ENCODE data around the gene MTARC2. TPM values are rescaled to one million over a fixed set of nuclear protein-coding genes. Genes with fewer than 3 reads are reported as not detected.

MTARC2 gene
- total RNA-seq, 1 donor from 2014 or later: 56.6 TPM

DNA sequence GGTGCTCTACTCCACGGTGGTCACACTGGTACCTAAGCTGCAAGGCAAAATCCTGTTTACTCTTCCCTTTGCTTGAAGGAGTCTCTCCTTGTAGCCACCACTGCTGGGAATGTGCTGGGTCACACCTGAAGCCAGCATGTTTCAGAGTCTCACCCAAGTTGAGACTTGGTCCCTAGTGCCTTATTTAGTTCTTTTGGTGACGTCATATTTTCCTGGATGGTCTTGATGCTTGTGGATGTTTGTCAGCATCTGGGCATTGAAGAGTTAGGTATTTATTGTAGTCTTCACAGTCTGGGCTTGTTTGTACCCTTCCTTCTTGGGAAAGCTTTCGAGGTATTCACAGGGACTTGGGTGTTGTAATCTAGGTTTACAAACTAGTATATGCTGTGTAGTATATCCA, 5.6 kb upstream of the MTARC2 start:
- DNase-seq (no peak), ATAC-seq (no peak)
- TF ChIP-seq, protein P1, sequence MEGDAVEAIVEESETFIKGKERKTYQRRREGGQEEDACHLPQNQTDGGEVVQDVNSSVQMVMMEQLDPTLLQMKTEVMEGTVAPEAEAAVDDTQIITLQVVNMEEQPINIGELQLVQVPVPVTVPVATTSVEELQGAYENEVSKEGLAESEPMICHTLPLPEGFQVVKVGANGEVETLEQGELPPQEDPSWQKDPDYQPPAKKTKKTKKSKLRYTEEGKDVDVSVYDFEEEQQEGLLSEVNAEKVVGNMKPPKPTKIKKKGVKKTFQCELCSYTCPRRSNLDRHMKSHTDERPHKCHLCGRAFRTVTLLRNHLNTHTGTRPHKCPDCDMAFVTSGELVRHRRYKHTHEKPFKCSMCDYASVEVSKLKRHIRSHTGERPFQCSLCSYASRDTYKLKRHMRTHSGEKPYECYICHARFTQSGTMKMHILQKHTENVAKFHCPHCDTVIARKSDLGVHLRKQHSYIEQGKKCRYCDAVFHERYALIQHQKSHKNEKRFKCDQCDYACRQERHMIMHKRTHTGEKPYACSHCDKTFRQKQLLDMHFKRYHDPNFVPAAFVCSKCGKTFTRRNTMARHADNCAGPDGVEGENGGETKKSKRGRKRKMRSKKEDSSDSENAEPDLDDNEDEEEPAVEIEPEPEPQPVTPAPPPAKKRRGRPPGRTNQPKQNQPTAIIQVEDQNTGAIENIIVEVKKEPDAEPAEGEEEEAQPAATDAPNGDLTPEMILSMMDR (IDR thresholded peaks at IDR 0.05): no peak
- intact Hi-C loops (cut with DNase I): no loop called here
- no peak overlapping the region for H3K27ac ChIP-seq
- no peak overlapping the region for H3K4me3 ChIP-seq
- H3K36me3 ChIP-seq: no peaks in the 10 kb centered on the region
- no peaks in the 10 kb centered on the region for H3K27me3 ChIP-seq (ENCODE audit: low read depth)
- H3K9me3 ChIP-seq: no peaks in the 10 kb centered on the region
- H3K4me1 ChIP-seq: peaks cover 6% of the 10 kb centered on the region

DNA sequence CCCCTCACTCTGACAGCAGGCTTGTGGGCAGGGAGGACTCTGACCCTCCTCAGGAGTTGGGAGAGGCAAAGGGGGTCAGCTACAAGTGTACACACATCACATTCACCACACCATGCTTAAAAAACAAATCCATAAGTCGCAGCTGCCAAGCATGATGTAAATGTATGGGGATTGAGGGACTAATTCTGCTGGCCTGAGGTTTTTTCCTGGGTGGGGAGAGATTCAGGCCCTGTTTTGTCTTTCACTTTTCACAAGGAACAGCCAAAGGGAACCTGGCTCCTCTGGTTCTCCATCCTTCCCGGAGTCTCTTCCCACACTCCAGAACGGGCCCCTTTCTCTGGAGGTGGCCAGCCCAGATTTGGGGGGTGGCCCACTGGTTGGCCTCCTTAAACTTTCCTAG, 1.3 kb upstream of the MTARC2 start:
- TF ChIP-seq, protein P1 (IDR thresholded peaks at IDR 0.05): no peak
- H3K27ac ChIP-seq: no peak overlapping the region
- no peak for DNase-seq
- peaks cover 39% of the 10 kb centered on the region for H3K4me1 ChIP-seq
- no peaks in the 10 kb centered on the region for H3K36me3 ChIP-seq
- H3K4me3 ChIP-seq: no peak overlapping the region
- H3K27me3 ChIP-seq (ENCODE audit: low read depth): no peaks in the 10 kb centered on the region
- ATAC-seq: no peak
- intact Hi-C loops (cut with DNase I): no loop called here
- H3K9me3 ChIP-seq: no peaks in the 10 kb centered on the region

DNA sequence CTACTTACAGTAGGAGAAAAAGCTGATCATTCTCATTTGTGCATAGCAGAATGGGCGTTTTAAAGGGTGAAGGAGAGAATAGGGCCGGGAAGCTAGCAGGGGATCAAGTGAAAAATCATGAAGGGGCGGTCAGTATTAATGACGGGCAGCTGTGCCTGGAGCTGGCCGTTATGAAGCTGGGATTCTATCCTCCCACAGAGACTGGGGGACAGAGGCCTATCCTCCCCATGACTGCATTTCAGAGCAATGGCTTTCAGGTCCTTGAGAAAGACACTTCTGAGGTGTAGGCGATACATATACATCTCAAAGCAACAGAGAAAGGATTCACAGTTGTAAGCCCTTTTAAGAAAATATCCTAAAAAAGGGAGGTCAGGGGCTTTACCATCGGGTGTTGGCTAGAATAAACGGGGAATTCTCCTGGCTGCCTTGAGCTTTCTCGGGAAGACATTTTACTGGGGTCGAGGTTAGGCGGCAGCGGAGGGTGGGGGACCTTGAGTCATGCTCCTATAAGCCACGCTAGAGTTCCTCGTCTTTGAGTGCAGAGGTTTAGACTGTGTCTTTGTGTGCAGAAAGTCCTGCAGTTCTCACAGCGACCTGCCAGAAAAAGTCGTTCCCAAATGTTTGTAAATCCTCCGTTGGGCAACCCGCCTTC, 559 bp upstream of the MTARC2 start:
- H3K27ac ChIP-seq: peak overlapping the region; percentile 88
- TF ChIP-seq, protein P1 (IDR thresholded peaks at IDR 0.05): no peak
- peaks cover 42% of the 10 kb centered on the region for H3K4me1 ChIP-seq
- DNase-seq (no peak), ATAC-seq (no peak)
- no peaks in the 10 kb centered on the region for H3K9me3 ChIP-seq
- no peaks in the 10 kb centered on the region for H3K36me3 ChIP-seq
- H3K4me3 ChIP-seq: peak overlapping the region; percentile 77
- H3K27me3 ChIP-seq (ENCODE audit: low read depth): no peaks in the 10 kb centered on the region
- intact Hi-C loops (cut with DNase I): no loop called here

DNA sequence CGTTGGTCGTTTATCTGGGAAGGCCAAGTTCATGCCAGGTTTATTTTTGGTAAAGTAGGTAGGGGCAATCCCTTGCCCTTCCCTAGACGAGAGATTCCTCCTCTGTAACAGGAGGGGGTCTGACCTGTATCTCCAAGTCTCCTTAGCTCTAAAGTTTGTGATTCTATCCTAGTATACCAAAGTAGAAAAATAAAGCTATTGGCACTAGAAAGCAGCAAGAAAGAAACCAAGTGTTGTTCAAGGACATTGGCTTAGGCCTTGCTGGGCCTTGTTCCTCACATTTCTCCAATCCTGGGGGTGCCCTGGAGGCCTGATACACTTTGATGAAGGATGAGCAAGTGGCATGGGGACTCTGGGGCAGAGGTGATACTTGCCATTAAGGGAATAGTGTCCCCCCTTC, 814 bp downstream of the MTARC2 start:
- no peaks in the 10 kb centered on the region for H3K36me3 ChIP-seq
- peaks cover 51% of the 10 kb centered on the region for H3K4me1 ChIP-seq
- H3K27me3 ChIP-seq (ENCODE audit: low read depth): no peaks in the 10 kb centered on the region
- intact Hi-C loops (cut with DNase I): no loop called here
- H3K4me3 ChIP-seq: peak overlapping the region; percentile 77
- H3K27ac ChIP-seq: peak overlapping the region; percentile 88
- DNase-seq (no peak), ATAC-seq (no peak)
- no peaks in the 10 kb centered on the region for H3K9me3 ChIP-seq
- TF ChIP-seq, protein P1 (IDR thresholded peaks at IDR 0.05): no peak

DNA sequence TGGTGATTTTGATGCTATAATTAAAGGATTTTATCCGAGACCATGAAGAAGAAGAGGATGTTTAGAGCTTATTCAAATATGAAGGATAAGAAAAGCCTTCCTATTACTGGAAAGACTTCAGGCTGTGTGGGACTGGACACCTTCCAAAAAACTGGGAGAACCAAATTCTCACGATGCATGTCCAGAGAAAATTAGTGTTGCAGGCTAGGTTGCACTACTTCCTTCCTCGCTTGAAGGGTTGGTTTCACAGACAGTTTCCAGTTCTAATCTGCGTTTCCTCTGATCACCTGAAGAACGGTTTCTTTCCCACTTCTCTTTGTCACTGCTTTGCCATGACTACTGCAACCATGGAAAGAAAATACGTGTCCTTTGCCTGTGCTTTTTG, 2.0 kb downstream of the MTARC2 start:
- intact Hi-C loops (cut with DNase I): no loop called here
- no peaks in the 10 kb centered on the region for H3K9me3 ChIP-seq
- peak overlapping the region; percentile 77 for H3K4me3 ChIP-seq
- DNase-seq: no peak
- H3K4me1 ChIP-seq: peaks cover 58% of the 10 kb centered on the region
- peak overlapping the region; percentile 88 for H3K27ac ChIP-seq
- TF ChIP-seq, protein P1 (IDR thresholded peaks at IDR 0.05): no peak
- no peaks in the 10 kb centered on the region for H3K27me3 ChIP-seq (ENCODE audit: low read depth)
- peaks cover 5% of the 10 kb centered on the region for H3K36me3 ChIP-seq
- no peak for ATAC-seq

Measured in lower lobe of right lung (tissue), 2 donors.